Activated B cell treated with CpG ODN at 0.5 μM for 24 hours (primary cell): Measurements from ENCODE around the gene TUBB4B. TPM values are rescaled to one million over a fixed set of nuclear protein-coding genes. Genes with fewer than 3 reads are reported as not detected.

Source experiments
- ATAC-seq: fragments of 200-7000 bp; cut with Tn5 transposase; one replicate; pipeline ENCODE4 v1.10.0; 2021; ENCODE audit warnings: low read depth, mild to moderate bottlenecking, moderate library complexity
- CTCF ChIA-PET: fragments of 350-600 bp; sonication (Branson Sonifier 250); formaldehyde crosslinking; loops from one replicate; lab custom pipeline; 2021; ENCODE audit warnings: antibody characterized with exemption; lab: Charles Lee
- POLR2A ChIA-PET: fragments of 350-600 bp; sonication (Branson Sonifier 250); formaldehyde crosslinking; loops from one replicate; lab custom pipeline; 2021; ENCODE audit warnings: antibody characterized with exemption; lab: Charles Lee
- DNase-seq: peaks from one replicate; pipeline ENCODE4 v3.0.0; 2022
- H3K27ac Mint-ChIP-seq: one replicate; pipeline ENCODE4 v1.8.0; 2020; ENCODE audit warnings: mixed read lengths
- H3K27me3 Mint-ChIP-seq: one replicate; pipeline ENCODE4 v1.8.0; 2021; ENCODE audit warnings: mixed read lengths
- H3K36me3 Mint-ChIP-seq: one replicate; pipeline ENCODE4 v1.8.0; 2021; ENCODE audit warnings: low read depth, mixed read lengths
- H3K4me1 Mint-ChIP-seq: one replicate; pipeline ENCODE4 v1.8.0; 2021; ENCODE audit warnings: mixed read lengths
- H3K4me3 Mint-ChIP-seq: one replicate; pipeline ENCODE4 v1.8.0; 2020; ENCODE audit warnings: mild to moderate bottlenecking, mixed read lengths
- H3K9me3 Mint-ChIP-seq: one replicate; pipeline ENCODE4 v1.8.0; 2020; ENCODE audit warnings: mixed read lengths
- intact Hi-C: fragments of 100-400 bp; cut with micrococcal nuclease; formaldehyde crosslinking; loops from one replicate; pipeline ENCODE4 v1.15.1; 2024
- total RNA-seq: library from RNA; stranded (reverse); gene quantifications from 2 replicates; pipeline ENCODE4 v1.2.3, GENCODE V29; 2022
- TF ChIP-seq, protein P1 (sequence below): fragments of 200-600 bp; IDR thresholded peaks from one replicate; pipeline ENCODE4 v1.8.0; 2022; ENCODE audit warnings: antibody characterized with exemption, mild to moderate bottlenecking

TUBB4B gene
- total RNA-seq, 1 donor from 2014 or later: 182 TPM

DNA sequence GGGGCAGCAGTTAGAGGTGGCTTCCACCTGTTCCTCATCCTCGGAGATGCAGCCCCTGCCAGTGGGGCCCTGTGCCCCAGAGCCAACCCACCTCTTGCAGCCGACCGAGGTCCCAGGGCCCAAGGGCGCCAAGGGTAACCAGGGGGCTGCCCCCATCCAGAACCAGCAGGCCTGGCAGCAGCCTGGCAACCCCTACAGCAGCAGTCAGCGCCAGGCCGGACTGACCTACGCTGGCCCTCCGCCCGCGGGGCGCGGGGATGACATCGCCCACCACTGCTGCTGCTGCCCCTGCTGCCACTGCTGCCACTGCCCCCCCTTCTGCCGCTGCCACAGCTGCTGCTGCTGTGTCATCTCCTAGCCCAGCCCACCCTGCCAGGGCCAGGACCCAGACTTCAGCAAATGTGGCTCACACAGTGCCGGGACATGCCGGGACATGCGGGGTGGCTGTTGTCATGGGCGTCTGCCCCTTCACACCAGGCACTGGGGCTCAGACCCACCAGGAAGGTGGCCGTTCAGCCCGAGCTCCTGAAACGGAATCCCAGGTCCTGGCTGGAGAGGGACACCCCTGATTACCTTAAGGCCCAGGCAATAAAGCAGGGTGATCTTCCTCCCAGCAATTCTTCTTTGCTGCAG, 15.3 kb upstream of the TUBB4B start:
- TF ChIP-seq, protein P1, sequence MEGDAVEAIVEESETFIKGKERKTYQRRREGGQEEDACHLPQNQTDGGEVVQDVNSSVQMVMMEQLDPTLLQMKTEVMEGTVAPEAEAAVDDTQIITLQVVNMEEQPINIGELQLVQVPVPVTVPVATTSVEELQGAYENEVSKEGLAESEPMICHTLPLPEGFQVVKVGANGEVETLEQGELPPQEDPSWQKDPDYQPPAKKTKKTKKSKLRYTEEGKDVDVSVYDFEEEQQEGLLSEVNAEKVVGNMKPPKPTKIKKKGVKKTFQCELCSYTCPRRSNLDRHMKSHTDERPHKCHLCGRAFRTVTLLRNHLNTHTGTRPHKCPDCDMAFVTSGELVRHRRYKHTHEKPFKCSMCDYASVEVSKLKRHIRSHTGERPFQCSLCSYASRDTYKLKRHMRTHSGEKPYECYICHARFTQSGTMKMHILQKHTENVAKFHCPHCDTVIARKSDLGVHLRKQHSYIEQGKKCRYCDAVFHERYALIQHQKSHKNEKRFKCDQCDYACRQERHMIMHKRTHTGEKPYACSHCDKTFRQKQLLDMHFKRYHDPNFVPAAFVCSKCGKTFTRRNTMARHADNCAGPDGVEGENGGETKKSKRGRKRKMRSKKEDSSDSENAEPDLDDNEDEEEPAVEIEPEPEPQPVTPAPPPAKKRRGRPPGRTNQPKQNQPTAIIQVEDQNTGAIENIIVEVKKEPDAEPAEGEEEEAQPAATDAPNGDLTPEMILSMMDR: no peak
- H3K4me3 Mint-ChIP-seq: no peak overlapping the region
- intact Hi-C loops: loop anchor here (10.0 kb wide), 2 partner anchors 281 to 341 kb away; partner anchors contain the start of genes C8G, FBXW5 and TRAF2

DNA sequence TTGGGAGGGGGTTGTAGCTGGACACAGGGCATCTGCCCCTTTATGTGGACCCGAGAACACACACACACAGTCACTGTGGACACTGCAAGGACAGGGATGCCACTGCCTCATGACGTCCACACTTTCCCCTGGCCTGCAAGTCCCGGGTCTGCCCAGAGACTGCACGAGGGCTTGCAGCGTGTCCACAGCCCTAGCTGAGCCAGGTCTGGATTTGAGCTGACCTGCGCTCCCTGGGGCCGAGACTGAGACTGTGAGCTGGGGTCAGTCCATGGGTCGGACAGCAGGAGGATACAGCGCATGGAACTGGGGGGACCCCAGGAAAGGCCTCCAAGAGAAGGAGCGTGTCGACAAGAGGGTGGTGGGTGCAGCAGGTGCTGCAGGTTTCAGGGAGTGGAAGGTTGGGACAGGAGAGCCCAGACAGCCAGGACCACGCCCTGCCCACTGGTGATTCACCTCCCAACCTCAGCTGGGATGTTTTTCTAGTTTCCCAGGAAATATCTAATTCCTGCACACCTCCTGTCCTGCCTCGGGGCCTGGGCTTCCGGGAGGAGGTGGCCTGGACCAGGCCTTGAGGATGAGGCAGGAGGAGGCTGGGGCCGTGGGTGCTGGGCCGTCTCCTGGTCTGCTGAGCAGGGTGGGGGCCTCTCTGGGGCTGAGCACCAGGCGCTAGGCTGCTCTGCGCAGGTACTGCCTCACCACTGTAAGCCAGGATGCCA, 14.6 kb upstream of the TUBB4B start:
- ATAC-seq: no peak
- POLR2A ChIA-PET: interaction anchor here (0.8 to 1.9 kb wide), 7 partner anchors 10 to 180 kb away, joined by 3 to 10 read pairs (median 4); partner anchors contain the start of genes ANAPC2, NDOR1, NPDC1 and SSNA1
- no peak for DNase-seq
- Mint-ChIP-seq H3K4me3 (no peak overlapping the region), H3K4me1 (peaks cover 18% of the 10 kb centered on the region), H3K9me3 (no peaks in the 10 kb centered on the region), H3K36me3 (no peaks in the 10 kb centered on the region), H3K27me3 (peaks cover 2% of the 10 kb centered on the region), H3K27ac (peak overlapping the region; percentile 35)
- TF ChIP-seq, protein P1: no peak
- CTCF ChIA-PET: interaction anchor here (1.1 to 4.1 kb wide), 10 partner anchors 22 to 191 kb away, joined by 3 to 21 read pairs (median 8); partner anchors contain the start of genes ANAPC2, DPP7, NDOR1 and NPDC1
- intact Hi-C loops: loop anchor here (1.0 to 10.0 kb wide), 5 partner anchors 37 to 342 kb away; partner anchors contain the start of genes C8G, FBXW5, NPDC1 and TRAF2

More for the DNA sequence above, 15.3 kb upstream of the TUBB4B start:
- no peak for ATAC-seq
- no peak for DNase-seq
- Mint-ChIP-seq H3K36me3 (no peaks in the 10 kb centered on the region), H3K4me1 (peaks cover 19% of the 10 kb centered on the region), H3K9me3 (no peaks in the 10 kb centered on the region), H3K27me3 (peaks cover 2% of the 10 kb centered on the region), H3K27ac (no peak overlapping the region)
- CTCF ChIA-PET: interaction anchor here (1.1 to 4.1 kb wide), 7 partner anchors 21 to 191 kb away, joined by 3 to 21 read pairs (median 10); partner anchors contain the start of genes ANAPC2, NDOR1, NPDC1 and SSNA1
- POLR2A ChIA-PET: interaction anchor here (0.5 to 1.5 kb wide), 6 partner anchors 11 to 103 kb away, joined by 3 to 8 read pairs (median 4); partner anchors contain the start of genes TPRN and TUBB4B

DNA sequence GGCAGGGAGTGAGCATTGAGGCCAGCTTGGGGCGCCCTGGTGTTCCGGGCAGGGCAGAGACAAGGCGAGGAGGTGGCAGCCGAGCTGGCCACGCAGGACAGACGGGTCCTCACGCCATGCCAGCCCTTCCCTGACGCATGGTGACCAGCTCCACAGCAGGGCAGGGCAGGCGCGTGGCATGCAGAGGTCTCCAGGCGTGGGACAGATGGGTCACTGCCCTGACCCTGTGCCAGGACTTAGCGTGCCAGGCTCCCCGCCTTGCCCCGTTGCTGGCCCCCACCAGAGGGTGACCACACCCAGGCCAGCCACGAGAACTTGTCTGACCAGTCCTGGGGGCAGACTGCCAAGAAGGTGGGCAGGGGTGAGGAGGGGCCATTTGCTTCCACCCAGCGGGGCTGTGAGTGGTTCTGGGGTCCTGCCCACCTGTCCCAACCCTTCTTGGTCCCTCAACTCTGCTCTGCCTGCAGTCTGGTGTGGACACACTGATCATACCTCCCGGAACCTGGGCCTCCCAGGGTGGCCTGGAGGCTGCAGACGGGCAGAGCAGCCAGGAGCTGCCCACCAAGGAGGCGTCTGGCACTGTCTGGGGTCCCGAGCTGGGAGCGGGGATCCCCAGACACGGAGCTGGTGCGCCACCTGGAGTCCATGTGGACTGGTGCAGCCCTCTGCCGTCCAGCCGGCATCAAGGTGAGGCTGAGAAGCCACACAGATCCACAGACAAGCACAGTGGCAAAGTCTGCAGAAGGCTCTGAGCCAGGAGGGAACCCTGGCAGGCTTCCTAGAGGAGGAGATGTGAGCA, 13.8 kb upstream of the TUBB4B start, which contains the start of gene RNF224:
TSS of gene RNF224 (plus strand) at position 449 of the 799 bp plus-strand sequence. CDS start 834 bp downstream, outside the sequence.
- TF ChIP-seq, protein P1: no peak
- intact Hi-C loops: loop anchor here (1.0 to 10.0 kb wide), 5 partner anchors 38 to 342 kb away; partner anchors contain the start of genes C8G, FBXW5, NPDC1 and TRAF2
- CTCF ChIA-PET: interaction anchor here (0.9 to 4.1 kb wide), 12 partner anchors 9 to 198 kb away, joined by 3 to 21 read pairs (median 5); partner anchors contain the start of genes ANAPC2, DPP7, NDOR1 and NPDC1
- POLR2A ChIA-PET: interaction anchor here (0.6 to 1.9 kb wide), 10 partner anchors 13 to 181 kb away, joined by 3 to 10 read pairs (median 4); partner anchors contain the start of genes ANAPC2, MAN1B1, NDOR1 and NPDC1
- Mint-ChIP-seq H3K9me3 (no peaks in the 10 kb centered on the region), H3K27ac (peak within 1 kb of the TSS; percentile 35), H3K27me3 (peaks cover 2% of the 10 kb centered on the region), H3K4me3 (no peak within 1 kb of the TSS), H3K36me3 (no peaks in the 10 kb centered on the region), H3K4me1 (peaks cover 18% of the 10 kb centered on the region)
- ATAC-seq: peak; percentile 41
- DNase-seq: peak; percentile 74

DNA sequence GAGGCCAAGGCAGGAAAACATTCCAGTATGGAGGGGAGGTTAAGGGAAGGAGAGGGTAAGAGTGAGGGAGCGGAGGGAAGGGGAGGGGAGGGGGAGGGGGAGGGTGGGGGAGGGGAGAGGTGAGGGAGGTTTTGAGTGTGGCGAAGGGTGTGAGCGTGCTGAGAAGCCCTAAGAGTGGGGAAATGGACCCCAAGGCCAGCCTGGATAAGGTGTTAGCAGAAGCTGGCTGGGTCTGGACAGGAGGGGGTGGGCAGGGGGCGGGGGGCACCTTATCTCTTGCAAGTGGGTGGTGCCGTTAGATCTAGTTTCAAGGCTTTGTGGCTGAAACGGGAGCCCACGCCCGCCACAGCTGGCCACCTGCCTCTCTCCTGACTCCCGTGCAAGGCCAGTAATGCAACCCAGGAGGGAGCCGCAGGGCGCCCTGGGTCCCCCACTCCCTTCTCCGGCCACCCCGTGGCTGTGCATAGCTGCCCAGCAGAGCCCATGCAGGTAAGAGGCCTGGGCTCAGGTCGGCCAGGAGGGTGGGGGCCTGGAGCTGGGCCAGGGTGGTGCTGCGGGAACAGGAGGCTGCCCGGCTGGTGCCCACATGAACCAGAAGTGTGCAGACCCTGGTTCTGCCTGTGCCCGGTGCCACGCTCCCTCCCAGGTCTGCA, 13.1 kb upstream of the TUBB4B start:
- ChIA-PET POLR2A (interaction anchor here (0.6 to 1.9 kb wide), 6 partner anchors 23 to 181 kb away, joined by 3 to 10 read pairs (median 4); partner anchors contain the start of genes ANAPC2, MAN1B1, NDOR1 and SSNA1), CTCF (interaction anchor here (0.9 to 4.1 kb wide), 9 partner anchors 8 to 199 kb away, joined by 3 to 21 read pairs (median 10); partner anchors contain the start of genes ANAPC2, NPDC1 and SSNA1)
- Mint-ChIP-seq H3K27me3 (peaks cover 2% of the 10 kb centered on the region), H3K36me3 (no peaks in the 10 kb centered on the region), H3K27ac (peak overlapping the region; percentile 15), H3K4me1 (peaks cover 16% of the 10 kb centered on the region), H3K4me3 (no peak overlapping the region), H3K9me3 (no peaks in the 10 kb centered on the region)
- DNase-seq (no peak), ATAC-seq (no peak)
- TF ChIP-seq, protein P1: no peak
- intact Hi-C loops: loop anchor here (1.0 to 10.0 kb wide), 5 partner anchors 39 to 343 kb away; partner anchors contain the start of genes C8G, FBXW5, NPDC1 and TRAF2
